Gastrocnemius medialis (tissue), 4 donors: Measurements from ENCODE around the gene TMEM8B.

ENCODE experiments used
- CTCF ChIP-seq, 5 experiments: fragments of 450-650 bp in 3 of 5; fragments of 200-600 bp in 2 of 5; sonication (generic) in 2 of 5; IDR thresholded peaks in 4 of 5; conservative IDR thresholded peaks in 1 of 5; 1 replicate in 4 of 5; 2 replicates in 1 of 5; pipeline ENCODE4 v1.5.1; 2016 to 2019; ENCODE audit warnings: antibody characterized with exemption in 5 of 5, mild to moderate bottlenecking in 3 of 5, moderate library complexity in 3 of 5
- POLR2A ChIP-seq, 2 donors: fragments of 450-650 bp; IDR thresholded peaks; one replicate each; pipeline ENCODE4 v1.6.1; 2017; ENCODE audit warnings: antibody characterized with exemption in 2 of 2, mild to moderate bottlenecking in 2 of 2, moderate library complexity in 2 of 2

- TF ChIP-seq POLR2A (IDR thresholded peaks at IDR 0.05) = no peak
- no peak for TF ChIP-seq CTCF (IDR thresholded peaks at IDR 0.05 in 4 of 5, conservative IDR thresholded peaks at IDR 0.05 in 1 of 5)
Observed at GRCh38 chr9:35858458-35858857, 29.4 kb downstream of the TMEM8B start.
